GM18951 (cell line): ENCODE data around the gene NDFIP2.
"Not testable (repeated sequence)": the region's sequence is repeated elsewhere in the genome, so short reads cannot be mapped to it uniquely, and the experiment has no call there.

ENCODE experiments used
- POLR2A ChIP-seq: IDR thresholded peaks from 4 replicates; pipeline ENCODE4 v1.6.1; 2011; ENCODE audit warnings: mild to moderate bottlenecking; ENCODE audit not compliant: insufficient read length, insufficient read depth; ENCODE audit errors: extremely low read depth
- in situ Hi-C: fragments of 300-500 bp; cut with MboI; formaldehyde crosslinking; loops from one replicate; pipeline ENCODE4 v1.12.0; 2022; ENCODE audit warnings: low sequenced_read_pairs, mixed read lengths, inconsistent platforms; ENCODE audit not compliant: unreplicated experiment

The NDFIP2 gene

DNA sequence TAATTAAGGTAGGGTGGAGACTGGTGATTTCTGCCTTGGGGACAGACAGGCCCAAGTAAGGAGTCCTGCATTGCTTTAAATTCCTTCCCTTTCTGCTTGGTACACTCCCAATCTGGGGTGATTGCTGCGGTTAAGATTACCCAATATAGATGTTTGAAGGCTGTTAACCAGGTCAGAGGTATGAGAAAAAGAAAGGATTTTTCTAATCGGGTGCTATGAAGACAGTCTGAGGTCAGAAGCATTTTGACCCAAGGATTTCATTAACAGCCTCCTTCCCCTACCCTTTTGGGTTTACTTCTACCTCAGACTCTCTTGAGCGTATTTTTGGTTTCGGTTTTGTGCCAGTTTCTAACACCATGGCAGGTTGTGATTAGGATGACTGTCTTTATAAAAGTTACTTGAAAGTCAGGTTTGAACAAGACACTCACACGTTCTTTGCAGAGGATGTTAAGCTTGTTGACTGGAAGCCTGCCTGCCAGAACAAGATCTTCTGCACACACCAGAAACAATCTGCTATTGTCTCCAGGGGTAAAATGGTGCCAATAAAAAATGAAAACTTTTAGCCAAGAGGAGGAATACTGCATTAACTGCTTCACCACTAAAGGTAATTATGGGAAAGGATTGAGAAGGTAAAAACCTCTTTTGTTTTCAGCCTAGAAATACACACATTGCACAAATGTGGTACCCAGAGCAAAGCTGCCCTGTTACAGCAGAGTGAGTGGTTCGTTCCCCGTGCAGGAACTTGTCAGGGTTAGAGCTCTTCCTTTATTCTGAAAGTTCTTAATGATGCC, 108.8 kb downstream of the NDFIP2 start:
- no peak for TF ChIP-seq POLR2A
- in situ Hi-C loops: no loop called here

DNA sequence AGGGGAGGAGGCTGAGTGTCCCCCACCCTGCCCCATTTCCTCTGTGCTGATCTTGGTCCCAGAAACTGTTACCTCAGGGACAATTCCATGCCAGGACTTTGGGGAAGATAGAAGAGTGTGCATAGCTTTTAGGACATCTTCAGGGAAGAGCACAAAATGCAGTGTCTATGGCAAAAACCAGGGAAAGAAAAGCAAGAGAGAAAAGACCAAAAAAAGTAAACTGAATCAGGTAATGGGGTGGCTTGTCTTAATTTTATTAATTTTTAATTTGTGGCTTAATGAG, 109.4 kb downstream of the NDFIP2 start:
- no peak for TF ChIP-seq POLR2A
- in situ Hi-C loops: no loop called here

DNA sequence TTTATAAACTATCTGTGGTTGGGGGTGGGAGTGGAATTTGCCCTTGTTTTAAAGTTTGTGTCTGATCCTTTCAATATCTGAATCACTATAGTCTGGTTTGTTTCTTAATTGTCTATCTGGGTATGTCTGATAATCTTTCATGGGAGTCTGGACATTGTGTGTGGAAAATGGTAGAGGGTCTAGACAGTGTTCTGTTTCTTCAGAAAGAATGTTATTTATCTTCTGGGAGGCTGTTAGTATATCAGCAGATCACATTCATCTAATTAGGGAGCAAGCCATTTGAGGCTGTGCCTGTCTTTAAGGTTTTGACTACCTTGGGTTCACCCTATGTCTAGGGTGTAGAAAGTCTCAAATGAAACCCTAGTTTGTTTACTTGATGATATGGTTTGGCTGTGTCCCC, 110.5 kb downstream of the NDFIP2 start:
- TF ChIP-seq POLR2A: no peak
- in situ Hi-C loops: no loop called here

DNA sequence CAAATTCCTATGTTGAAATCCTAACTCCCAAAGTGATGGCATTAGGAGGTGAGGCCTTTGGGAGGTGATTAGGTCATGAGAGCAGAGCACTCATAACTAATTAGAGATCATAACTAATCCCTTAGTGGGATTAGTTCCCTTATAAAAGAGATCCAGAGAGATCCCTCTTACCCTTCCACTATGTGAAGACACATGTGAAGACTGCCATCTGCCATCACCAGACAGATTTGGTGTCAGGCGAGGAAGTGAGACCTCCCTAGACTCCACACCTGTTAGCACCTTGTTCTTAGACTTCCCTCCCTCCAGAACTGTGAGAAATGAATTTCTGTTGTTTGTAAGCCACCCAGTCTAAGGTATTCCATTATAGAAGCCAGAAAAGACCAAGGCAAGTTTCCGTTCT, 112.2 kb downstream of the NDFIP2 start:
- no peak for TF ChIP-seq POLR2A
- in situ Hi-C loops: no loop called here

DNA sequence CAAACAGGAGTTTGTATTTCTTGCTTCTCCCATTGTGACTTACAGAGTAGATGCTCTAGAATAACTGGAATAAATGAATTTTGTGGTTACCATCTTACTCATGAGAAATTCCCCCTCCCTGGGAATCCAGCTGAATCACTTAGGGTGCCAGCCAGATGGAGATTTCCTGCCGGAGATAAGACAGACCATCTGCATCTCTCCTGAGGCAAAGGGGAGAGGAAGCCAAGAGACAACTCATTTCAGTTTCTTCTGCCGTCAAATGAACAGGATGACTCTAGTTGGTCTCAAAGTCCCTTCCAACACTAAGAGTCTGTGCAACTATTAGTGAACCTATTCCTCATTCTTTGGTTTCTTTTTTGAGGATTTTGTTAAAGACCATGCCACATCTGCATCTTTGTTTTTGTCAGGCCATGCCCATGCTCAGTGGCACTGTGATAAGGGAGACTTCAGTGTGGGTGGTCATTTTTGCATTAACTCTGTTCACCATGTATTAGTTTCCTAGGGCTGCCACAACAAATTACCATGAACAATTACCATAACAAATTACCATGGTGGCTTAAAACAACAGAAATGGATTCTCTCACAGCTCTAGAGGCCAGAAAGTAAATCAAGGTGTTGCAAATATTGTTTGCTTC, 112.8 kb downstream of the NDFIP2 start:
- in situ Hi-C loops: no loop called here
- TF ChIP-seq POLR2A: no peak

DNA sequence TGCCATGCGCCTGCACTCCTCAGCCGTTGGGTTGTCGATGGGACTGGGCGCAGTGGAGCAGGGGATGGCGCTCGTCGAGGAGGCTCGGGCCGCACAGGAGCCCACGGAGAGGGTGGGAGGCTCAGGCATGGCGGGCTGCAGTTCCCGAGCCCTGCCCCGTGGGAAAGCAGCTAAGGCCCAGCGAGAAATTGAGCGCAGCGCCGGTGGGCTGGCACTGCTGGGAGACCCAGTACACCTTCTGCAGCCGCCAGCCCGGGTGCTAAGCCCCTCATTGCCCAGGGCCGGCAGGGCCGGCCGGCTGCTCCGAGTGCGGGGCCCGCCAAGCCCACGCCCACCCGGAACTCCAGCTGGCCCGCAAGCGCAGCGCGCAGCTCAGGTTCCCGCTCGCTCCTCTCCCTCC, 119.2 kb downstream of the NDFIP2 start:
- in situ Hi-C loops: not testable (repeated sequence)

DNA sequence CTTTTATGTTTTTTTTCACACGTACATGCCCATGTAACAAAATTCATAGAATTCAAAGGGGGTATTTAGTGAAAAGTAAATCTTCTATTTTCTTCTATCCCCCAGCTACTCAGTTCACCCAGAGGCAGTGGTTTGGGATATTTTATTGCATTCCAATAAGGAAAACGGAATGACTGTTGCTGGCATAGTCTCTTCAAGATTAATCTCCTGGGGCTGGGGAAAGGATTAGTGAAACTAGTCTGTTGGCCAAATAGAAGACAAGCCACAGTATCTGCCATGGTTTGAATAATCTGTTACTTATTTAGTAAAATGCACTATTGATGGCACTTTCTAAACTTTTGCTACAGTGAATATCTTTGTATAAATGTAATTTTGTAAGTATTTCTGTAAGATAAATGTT, 122.0 kb downstream of the NDFIP2 start:
- in situ Hi-C loops: no loop called here
- TF ChIP-seq POLR2A: no peak

DNA sequence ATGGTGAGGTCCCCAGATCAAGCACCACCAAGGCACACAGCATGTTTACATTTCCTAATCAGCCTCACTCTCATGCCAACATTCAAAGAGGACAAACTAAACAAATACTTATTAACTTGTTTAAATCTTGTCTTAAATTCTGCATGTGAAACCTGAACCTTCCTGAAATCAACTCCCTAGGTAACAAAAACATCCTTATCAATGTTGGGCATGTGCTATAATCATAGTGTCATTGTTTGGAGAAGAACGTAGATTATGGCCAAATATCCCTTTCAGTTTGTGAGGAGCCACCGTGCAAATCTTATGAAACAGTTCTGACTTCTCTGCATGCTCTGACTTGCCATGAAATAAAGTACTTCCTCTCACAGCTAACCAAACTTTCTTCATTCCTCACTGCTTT, 123.8 kb downstream of the NDFIP2 start:
- TF ChIP-seq POLR2A: no peak
- in situ Hi-C loops: no loop called here
